GM15510 (cell line): ENCODE results near the gene ADGRD1.

Experiments used
- POLR2A ChIP-seq: IDR thresholded peaks from 3 replicates; pipeline ENCODE4 v1.6.1; 2011; ENCODE audit warnings: borderline replicate concordance; ENCODE audit not compliant: insufficient read length; ENCODE audit errors: extremely low read depth

The ADGRD1 gene

GRCh38 chr12:131151558-131152345, 198.0 kb downstream of the ADGRD1 start:
- TF ChIP-seq POLR2A = no peak

- no peak for TF ChIP-seq POLR2A
Measured at GRCh38 chr12:131152587-131152986, 198.9 kb downstream of the ADGRD1 start.

- no peak for TF ChIP-seq POLR2A
Measured at GRCh38 chr12:131153016-131153415, 199.3 kb downstream of the ADGRD1 start.

- TF ChIP-seq POLR2A = no peak
Measured at GRCh38 chr12:131153956-131154355, 200.2 kb downstream of the ADGRD1 start.

GRCh38 chr12:131155131-131155530, 201.4 kb downstream of the ADGRD1 start:
- no peak for TF ChIP-seq POLR2A

- no peak for TF ChIP-seq POLR2A
Measured at GRCh38 chr12:131157743-131158142, 204.0 kb downstream of the ADGRD1 start.

- no peak for TF ChIP-seq POLR2A
Measured at GRCh38 chr12:131159660-131160059, 206.0 kb downstream of the ADGRD1 start.

- TF ChIP-seq POLR2A = no peak
Measured at GRCh38 chr12:131162113-131162512, 208.4 kb downstream of the ADGRD1 start.

- no peak for TF ChIP-seq POLR2A
Measured at GRCh38 chr12:131163189-131163738, 209.6 kb downstream of the ADGRD1 start.

- no peak for TF ChIP-seq POLR2A
Measured at GRCh38 chr12:131164096-131164872, 210.6 kb downstream of the ADGRD1 start.

- TF ChIP-seq POLR2A = no peak
Measured at GRCh38 chr12:131166717-131167116, 213.0 kb downstream of the ADGRD1 start.

GRCh38 chr12:131167334-131167733, 213.6 kb downstream of the ADGRD1 start:
- TF ChIP-seq POLR2A = no peak

- no peak for TF ChIP-seq POLR2A
Measured at GRCh38 chr12:131171029-131171428, 217.3 kb downstream of the ADGRD1 start.

GRCh38 chr12:131174901-131175300, 221.2 kb downstream of the ADGRD1 start:
- TF ChIP-seq POLR2A = no peak

GRCh38 chr12:131176266-131176665, 222.6 kb downstream of the ADGRD1 start:
- no peak for TF ChIP-seq POLR2A
